Measurements from ENCODE around the gene MKLN1. TPM values are rescaled to one million over a fixed set of nuclear protein-coding genes. Genes with fewer than 3 reads are reported as not detected.

MKLN1 gene
- total RNA-seq, 1 experiment from 2014 or later, result 38.5 TPM

Other genes with a start within 250 kb of the MKLN1 start
- gene PODXL, start 228.8 kb downstream of the MKLN1 start, total RNA-seq (2014; rRNA removed; shearing (Covaris generic)), result 5.1 and 5.5 TPM in 2 replicates

Measured in SJSA1 (cell line).